Smooth muscle cell (in vitro differentiated cells): ENCODE results near the gene KCNC2. TPM values are rescaled to one million over a fixed set of nuclear protein-coding genes. Genes with fewer than 3 reads are reported as not detected.

ENCODE experiments used
- DNase-seq: peaks from one replicate; lab custom pipeline; 2025; ENCODE audit not compliant: unreplicated experiment; lab: John Stamatoyannopoulos, UW
- H2AFZ ChIP-seq: fragments of 200-600 bp; sonication (generic); 2 replicates; pipeline ENCODE4 v1.6.0; 2016; ENCODE audit warnings: antibody characterized with exemption, low read depth, mild to moderate bottlenecking
- H3F3A ChIP-seq: fragments of 200-600 bp; sonication (generic); 2 replicates; pipeline ENCODE4 v1.6.0; 2017; ENCODE audit warnings: antibody characterized with exemption, low read depth
- H3K27ac ChIP-seq: fragments of 200-600 bp; sonication (generic); 2 replicates; pipeline ENCODE4 v1.5.1; 2016; ENCODE audit warnings: low read depth, mild to moderate bottlenecking
- H3K27me3 ChIP-seq: fragments of 200-600 bp; sonication (generic); 2 replicates; pipeline ENCODE4 v1.6.1; 2016; ENCODE audit warnings: low read depth, mild to moderate bottlenecking
- H3K36me3 ChIP-seq: fragments of 200-600 bp; sonication (generic); 2 replicates; pipeline ENCODE4 v1.5.1; 2016; ENCODE audit warnings: low read depth
- H3K4me1 ChIP-seq: fragments of 200-600 bp; sonication (generic); 2 replicates; pipeline ENCODE4 v1.5.1; 2016; ENCODE audit warnings: low read depth
- H3K4me2 ChIP-seq: fragments of 200-600 bp; sonication (generic); 2 replicates; pipeline ENCODE4 v1.6.0; 2016; ENCODE audit warnings: mild to moderate bottlenecking
- H3K4me3 ChIP-seq: fragments of 200-600 bp; sonication (generic); 2 replicates; pipeline ENCODE4 v1.5.1; 2016; ENCODE audit warnings: mild to moderate bottlenecking
- H3K79me2 ChIP-seq: fragments of 200-600 bp; sonication (generic); 2 replicates; pipeline ENCODE4 v1.6.0; 2016; ENCODE audit warnings: low read depth, mild to moderate bottlenecking
- H3K9ac ChIP-seq: fragments of 200-600 bp; sonication (generic); 2 replicates; pipeline ENCODE4 v1.6.0; 2016; ENCODE audit warnings: low read depth
- H3K9me3 ChIP-seq: fragments of 200-600 bp; sonication (generic); replicated peaks from 2 replicates; pipeline ENCODE4 v1.5.1; 2016; ENCODE audit warnings: low read depth
- H4K20me1 ChIP-seq: fragments of 200-600 bp; sonication (generic); 2 replicates; pipeline ENCODE4 v1.6.0; 2016; ENCODE audit warnings: low read depth
- WGBS: methylation state at CpG from one replicate; pipeline ENCODE4 v1.1.7; 2016; ENCODE audit warnings: low lambda C conversion rate; 5-methylcytosine and 5-hydroxymethylcytosine counted together
- polyA plus RNA-seq: library from polyadenylated mRNA; unstranded; fragments of >200 nt; fragmentation: Nextera tagmentation; extraction: Ambion mirVana; gene quantifications from 2 replicates; pipeline ENCODE4 v1.2.1, GENCODE V29; 2016
- total RNA-seq: library from RNA; depleted of rRNA; stranded (reverse); fragments of >200 nt; gene quantifications from 2 replicates; pipeline ENCODE4 v1.2.3, GENCODE V29; 2014
- TF ChIP-seq, protein P1 (sequence below): fragments of 200-600 bp; sonication (generic); IDR thresholded peaks from 2 replicates; pipeline ENCODE4 v1.5.1; 2017; ENCODE audit warnings: borderline replicate concordance, mild to moderate bottlenecking, antibody characterized with exemption; ENCODE audit not compliant: insufficient read depth, poor library complexity, severe bottlenecking

The KCNC2 gene
- total and polyA plus RNA-seq, 2 experiments from 2014 or later: not detected

DNA sequence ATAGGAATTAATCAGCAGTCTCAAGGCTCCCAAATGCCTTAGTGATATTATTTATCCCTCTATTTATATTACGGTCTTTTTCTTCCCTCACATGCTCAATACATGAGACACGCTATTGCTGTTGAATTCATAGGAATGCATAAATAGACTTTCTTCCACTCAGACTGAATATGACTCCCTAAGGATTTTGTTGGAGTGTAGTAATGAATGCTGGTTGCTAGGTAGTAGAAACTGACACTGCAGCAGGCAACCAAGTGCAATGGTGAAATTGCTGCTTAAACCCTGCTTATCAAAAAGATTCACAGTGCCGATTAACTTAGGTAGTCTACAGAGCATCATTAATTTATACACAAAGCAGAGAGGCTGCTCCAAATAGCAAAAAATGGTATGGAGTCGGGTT, 168.2 kb downstream of the KCNC2 start:
- H2AFZ ChIP-seq: no peak overlapping the region
- no peaks in the 10 kb centered on the region for H3K27me3 ChIP-seq
- no peaks in the 10 kb centered on the region for H4K20me1 ChIP-seq
- TF ChIP-seq, protein P1, sequence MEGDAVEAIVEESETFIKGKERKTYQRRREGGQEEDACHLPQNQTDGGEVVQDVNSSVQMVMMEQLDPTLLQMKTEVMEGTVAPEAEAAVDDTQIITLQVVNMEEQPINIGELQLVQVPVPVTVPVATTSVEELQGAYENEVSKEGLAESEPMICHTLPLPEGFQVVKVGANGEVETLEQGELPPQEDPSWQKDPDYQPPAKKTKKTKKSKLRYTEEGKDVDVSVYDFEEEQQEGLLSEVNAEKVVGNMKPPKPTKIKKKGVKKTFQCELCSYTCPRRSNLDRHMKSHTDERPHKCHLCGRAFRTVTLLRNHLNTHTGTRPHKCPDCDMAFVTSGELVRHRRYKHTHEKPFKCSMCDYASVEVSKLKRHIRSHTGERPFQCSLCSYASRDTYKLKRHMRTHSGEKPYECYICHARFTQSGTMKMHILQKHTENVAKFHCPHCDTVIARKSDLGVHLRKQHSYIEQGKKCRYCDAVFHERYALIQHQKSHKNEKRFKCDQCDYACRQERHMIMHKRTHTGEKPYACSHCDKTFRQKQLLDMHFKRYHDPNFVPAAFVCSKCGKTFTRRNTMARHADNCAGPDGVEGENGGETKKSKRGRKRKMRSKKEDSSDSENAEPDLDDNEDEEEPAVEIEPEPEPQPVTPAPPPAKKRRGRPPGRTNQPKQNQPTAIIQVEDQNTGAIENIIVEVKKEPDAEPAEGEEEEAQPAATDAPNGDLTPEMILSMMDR: no peak
- no peak for DNase-seq
- H3K27ac ChIP-seq: no peak overlapping the region
- H3K4me1 ChIP-seq: no peaks in the 10 kb centered on the region
- WGBS: 87% methylated on average over 4 of the region's 4 CpGs
- H3K79me2 ChIP-seq: no peaks in the 10 kb centered on the region
- H3K4me2 ChIP-seq: no peak overlapping the region
- no peaks in the 10 kb centered on the region for H3F3A ChIP-seq
- no peaks in the 10 kb centered on the region for H3K9me3 ChIP-seq
- no peaks in the 10 kb centered on the region for H3K36me3 ChIP-seq
- H3K4me3 ChIP-seq: no peak overlapping the region
- no peak overlapping the region for H3K9ac ChIP-seq

DNA sequence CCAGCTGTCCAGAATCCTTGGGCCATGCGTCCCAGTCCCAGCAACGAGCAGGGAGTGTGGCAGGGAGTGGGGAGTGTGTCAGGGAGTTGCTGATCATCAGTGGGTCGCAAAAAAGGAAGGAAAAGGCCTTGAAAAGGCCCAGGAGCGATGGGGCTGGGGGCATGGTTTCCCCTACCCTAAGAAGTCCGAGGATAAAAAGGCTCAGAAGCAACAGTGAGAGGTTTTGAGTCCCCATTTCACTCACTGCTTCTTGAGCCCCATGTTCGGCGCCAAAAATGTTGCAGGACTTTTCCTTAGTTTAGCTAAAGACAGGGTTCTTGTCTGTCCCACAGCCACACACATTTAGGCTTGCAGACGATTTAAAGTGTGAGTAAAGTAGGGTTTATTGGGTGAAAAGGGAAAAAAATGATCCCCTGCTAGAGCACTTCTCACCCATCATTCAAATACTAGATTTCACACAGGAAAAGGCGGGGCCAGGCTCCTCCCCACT, 189.5 kb downstream of the KCNC2 start:
- DNase-seq: no peak

DNA sequence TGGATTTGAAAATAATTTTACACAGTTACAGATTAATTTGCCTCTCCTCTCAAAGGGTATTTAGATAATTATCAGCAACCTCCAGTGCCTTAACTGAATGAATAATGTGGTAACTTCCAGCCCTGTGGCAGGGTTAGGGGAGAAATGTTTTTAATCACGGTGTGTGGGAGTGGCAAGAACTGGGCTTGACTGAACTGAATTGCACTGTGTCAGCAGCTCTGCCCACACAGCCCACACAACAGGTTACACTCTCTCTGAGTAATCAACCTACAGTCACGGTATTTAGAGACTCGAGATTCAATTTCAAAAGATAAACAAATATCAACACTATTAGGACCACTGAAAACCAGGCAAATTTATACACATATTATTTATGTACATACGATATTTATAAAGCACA, 198.5 kb downstream of the KCNC2 start:
- no peak overlapping the region for H2AFZ ChIP-seq
- H3K36me3 ChIP-seq: no peaks in the 10 kb centered on the region
- no peak overlapping the region for H3K4me2 ChIP-seq
- H3F3A ChIP-seq: no peaks in the 10 kb centered on the region
- no peaks in the 10 kb centered on the region for H3K79me2 ChIP-seq
- H4K20me1 ChIP-seq: no peaks in the 10 kb centered on the region
- no peaks in the 10 kb centered on the region for H3K4me1 ChIP-seq
- H3K9me3 ChIP-seq: no peaks in the 10 kb centered on the region
- H3K4me3 ChIP-seq: no peak overlapping the region
- 64% methylated on average over 4 of the region's 4 CpGs for WGBS
- no peak overlapping the region for H3K27ac ChIP-seq
- no peak overlapping the region for H3K9ac ChIP-seq
- DNase-seq: no peak
- TF ChIP-seq, protein P1: no peak
- H3K27me3 ChIP-seq: no peaks in the 10 kb centered on the region

More for the DNA sequence above, 189.5 kb downstream of the KCNC2 start:
- H3K4me3 ChIP-seq: no peak overlapping the region
- H3K9ac ChIP-seq: no peak overlapping the region
- 73% methylated on average over 9 of the region's 9 CpGs for WGBS
- H3K27ac ChIP-seq: no peak overlapping the region
- H2AFZ ChIP-seq: no peak overlapping the region
- H3F3A ChIP-seq: no peaks in the 10 kb centered on the region
- no peaks in the 10 kb centered on the region for H3K4me1 ChIP-seq
- no peaks in the 10 kb centered on the region for H3K27me3 ChIP-seq
- TF ChIP-seq, protein P1: no peak
- H4K20me1 ChIP-seq: no peaks in the 10 kb centered on the region
- no peaks in the 10 kb centered on the region for H3K36me3 ChIP-seq
- peaks cover 3% of the 10 kb centered on the region for H3K9me3 ChIP-seq
- no peaks in the 10 kb centered on the region for H3K79me2 ChIP-seq
- no peak overlapping the region for H3K4me2 ChIP-seq

- Histone ChIP-seq H3K4me1 (no peaks in the 10 kb centered on the region), H3F3A (no peaks in the 10 kb centered on the region), H2AFZ (no peak overlapping the region), H3K27me3 (no peaks in the 10 kb centered on the region), H4K20me1 (no peaks in the 10 kb centered on the region), H3K4me3 (no peak overlapping the region), H3K79me2 (no peaks in the 10 kb centered on the region), H3K4me2 (no peak overlapping the region), H3K36me3 (no peaks in the 10 kb centered on the region), H3K9ac (no peak overlapping the region), H3K27ac (no peak overlapping the region), H3K9me3 (no peaks in the 10 kb centered on the region)
- 69% methylated on average over 2 of the region's 2 CpGs for WGBS
- DNase-seq: no peak
- TF ChIP-seq, protein P1: no peak
Measured at GRCh38 chr12:75007133-75007532, 202.5 kb downstream of the KCNC2 start.
